CD4-positive, alpha-beta T cell treated with Interferon alpha-2 for 1 hour (primary cell): ENCODE results near the gene TDRD10.
"Not testable (repeated sequence)": the region's sequence is repeated elsewhere in the genome, so short reads cannot be mapped to it uniquely, and the experiment has no call there.

Source experiments
- DNase-seq, 2 donors: peaks; one replicate each; pipeline ENCODE4 v3.0.0-alpha.2; 2020 to 2022

Gene TDRD10

GRCh38 chr1:154519591-154519991, 17.6 kb downstream of the TDRD10 start:
- no peak for DNase-seq

- no peak for DNase-seq
Observed at GRCh38 chr1:154520333-154520732, 18.3 kb downstream of the TDRD10 start.

DNA sequence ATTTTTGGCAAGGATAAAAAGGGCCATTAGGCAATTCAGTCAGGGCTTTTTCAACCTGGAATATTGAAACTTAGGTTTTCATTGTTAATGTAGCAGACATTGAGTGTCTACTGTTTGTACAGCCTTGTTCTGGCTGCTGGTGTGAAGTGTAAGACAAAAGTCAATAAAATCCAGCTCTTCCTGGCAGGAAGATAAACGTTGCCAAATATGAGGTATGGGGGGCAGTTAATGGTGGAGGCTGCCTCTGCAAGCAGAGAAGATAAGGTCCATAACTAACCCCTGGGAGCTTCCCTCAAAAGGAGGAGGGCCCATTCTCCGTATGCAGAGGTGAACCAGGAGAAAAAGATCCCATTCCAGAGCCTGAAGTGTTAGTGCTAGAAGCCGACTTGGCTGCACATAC, 19.7 kb downstream of the TDRD10 start:
- no peak for DNase-seq

DNA sequence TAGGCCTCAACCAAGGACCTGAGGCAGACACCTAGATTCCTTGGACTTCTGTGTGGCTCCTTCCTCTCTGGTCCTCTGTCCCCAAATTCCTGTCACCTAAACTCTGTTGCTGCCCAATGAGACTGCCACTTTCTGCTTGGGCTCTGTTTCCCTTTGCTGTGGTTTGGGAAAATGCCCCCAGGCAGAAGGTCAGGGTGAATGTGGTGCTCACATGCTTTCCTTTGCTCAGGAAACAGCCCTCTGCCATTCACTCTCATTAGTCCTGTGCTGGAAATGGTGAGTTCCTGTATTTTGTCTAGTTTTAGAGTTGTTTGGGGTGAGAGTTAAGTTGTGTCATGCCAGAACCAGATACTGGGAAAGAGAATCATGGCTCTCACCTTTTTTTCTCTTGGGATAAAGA, 22.9 kb downstream of the TDRD10 start:
- DNase-seq, result no peak

DNA sequence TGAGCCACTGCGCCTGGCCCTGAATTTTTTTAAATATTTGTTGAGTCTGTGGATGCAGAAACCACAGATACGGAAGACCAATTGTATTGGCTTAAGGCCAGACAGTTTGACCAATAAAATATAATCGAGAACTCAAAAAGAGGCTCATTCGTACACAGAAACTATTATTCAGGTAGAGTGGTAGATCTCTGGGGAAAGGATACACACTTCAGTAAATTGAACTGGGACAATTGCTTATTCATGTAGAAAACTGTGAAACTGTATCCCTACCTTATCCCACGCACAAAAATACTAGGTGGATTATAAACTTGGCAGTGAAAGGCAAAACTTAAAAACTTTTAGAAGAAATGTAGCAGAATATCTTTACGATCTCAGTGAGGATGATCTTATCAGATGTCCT, 25.2 kb downstream of the TDRD10 start:
- no peak for DNase-seq

DNA sequence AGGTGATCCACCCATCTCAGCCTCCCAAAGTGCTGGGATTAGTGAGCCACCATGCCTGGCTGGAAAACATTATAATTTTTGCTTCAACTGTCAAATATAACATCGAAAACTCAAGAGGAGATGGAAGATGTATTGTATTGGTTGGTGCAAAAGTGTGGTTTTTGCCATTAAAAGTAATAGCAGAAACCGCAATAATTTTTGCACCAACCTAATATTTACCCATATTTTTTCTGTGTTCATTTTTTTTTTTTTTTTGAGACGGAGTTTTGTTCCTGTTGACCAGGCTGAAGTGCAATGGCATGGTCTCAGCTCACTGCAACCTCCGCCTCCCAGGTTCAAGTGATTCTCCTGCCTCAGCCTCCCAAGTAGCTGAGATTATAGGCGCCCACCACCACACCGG, 27.3 kb downstream of the TDRD10 start:
- DNase-seq, result no peak

DNA sequence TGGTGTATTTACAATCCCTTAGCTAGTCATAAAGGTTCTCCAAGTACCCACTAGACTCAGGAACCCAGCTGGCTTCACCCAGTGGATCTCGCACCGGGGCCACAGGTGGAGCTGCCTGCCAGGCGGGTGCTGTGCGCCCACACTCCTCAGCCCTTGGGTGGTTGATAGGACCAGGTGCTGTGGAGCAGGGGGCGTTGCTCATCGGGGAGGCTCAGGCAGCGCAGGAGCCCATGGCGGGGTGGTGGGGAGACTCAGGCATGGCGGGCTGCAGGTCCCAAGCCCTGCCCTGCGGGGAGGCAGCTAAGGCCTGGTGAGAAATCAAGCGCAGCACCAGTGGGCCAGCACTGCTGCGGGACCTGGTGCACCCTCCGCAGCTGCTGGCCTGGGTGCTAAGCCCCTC, 29.9 kb downstream of the TDRD10 start:
- not testable (repeated sequence) for DNase-seq

- DNase-seq, result peak in 1 of 2 donors; percentile 14
Observed at GRCh38 chr1:154533952-154534844, 32.2 kb downstream of the TDRD10 start.

DNA sequence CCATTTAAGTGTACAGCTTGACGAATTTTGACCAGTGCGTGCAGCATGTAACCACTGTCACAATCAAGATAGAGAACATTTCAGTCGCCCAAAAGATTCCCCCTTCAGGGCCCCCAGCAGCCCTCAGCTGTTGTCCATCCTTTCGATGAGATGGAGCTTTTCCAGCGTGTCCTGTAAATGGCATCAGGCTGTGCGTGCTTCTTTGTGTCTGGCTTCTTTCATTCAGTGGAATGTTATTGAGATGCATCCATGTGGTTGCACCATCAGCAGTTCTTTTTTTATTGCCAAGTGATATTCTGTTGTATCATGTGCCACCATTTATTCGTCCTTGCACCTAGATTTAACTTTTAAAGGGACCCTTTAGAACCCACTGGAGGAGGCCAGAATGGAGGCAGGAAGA, 34.6 kb downstream of the TDRD10 start:
- DNase-seq, result no peak

- no peak for DNase-seq
Observed at GRCh38 chr1:154539486-154540483, 37.8 kb downstream of the TDRD10 start.

- no peak for DNase-seq
Observed at GRCh38 chr1:154541231-154541630, 39.2 kb downstream of the TDRD10 start.

GRCh38 chr1:154546264-154547063, 44.4 kb downstream of the TDRD10 start:
- peak; percentile 50 to 63 for DNase-seq

DNA sequence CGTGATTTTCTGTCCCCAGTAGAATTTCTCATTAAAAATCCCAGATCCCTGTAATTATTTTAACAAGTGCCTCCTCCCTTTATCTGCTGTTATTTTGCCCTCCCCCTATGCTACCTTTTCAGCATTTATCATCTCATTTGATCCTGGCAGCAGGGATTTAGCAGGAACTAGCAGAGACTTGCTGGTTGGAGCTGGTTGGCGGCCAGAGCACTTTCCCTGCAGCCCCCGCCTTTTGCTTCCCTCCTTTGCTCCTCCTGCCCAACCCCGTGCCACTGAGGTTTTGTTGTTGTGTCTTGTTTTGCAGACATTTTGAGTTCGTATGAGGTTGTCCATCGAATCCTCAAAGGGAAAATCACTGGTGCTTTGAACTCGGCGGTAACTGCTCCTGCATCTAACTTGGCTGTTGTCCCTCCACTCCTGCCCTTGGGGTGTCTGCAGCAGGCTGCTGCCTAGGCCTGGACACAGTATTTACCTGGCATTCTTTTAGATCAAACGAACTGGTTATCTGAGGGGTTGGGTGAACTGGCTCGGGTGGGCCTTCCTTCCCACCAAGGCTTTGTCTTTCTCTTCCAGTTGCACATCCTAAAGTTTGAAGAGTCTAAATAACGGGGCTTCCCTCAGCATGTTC, 45.2 kb downstream of the TDRD10 start:
- no peak for DNase-seq

GRCh38 chr1:154548028-154548427, 46.0 kb downstream of the TDRD10 start:
- no peak for DNase-seq

DNA sequence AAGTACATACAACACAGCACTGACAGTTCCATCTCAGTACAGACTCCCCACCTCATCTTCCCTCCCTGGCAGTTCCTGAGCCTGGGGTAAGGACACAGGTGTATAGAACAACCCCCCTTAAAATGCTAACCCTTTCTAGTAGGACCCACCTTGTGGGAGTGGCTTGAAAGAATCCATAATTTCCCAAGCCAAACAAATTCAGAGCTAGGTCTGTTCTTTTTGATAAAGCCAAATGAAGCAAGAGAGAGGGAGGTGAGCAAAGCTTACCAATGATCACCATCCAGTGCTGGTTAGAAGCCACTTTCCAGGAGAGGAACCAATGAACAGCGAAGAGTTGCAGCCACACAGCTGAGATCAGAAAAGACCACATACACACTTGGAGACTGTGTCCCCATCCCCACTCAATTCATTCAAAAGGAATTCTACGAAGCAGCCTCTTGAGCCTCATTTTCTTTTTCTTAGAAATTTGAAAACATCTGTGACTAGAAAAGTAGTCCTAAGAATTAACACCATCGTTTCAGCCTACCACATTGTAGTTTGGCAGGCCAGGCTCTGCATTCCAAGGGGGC, 47.3 kb downstream of the TDRD10 start:
- no peak for DNase-seq

- no peak for DNase-seq
Observed at GRCh38 chr1:154550070-154550469, 48.1 kb downstream of the TDRD10 start.

DNA sequence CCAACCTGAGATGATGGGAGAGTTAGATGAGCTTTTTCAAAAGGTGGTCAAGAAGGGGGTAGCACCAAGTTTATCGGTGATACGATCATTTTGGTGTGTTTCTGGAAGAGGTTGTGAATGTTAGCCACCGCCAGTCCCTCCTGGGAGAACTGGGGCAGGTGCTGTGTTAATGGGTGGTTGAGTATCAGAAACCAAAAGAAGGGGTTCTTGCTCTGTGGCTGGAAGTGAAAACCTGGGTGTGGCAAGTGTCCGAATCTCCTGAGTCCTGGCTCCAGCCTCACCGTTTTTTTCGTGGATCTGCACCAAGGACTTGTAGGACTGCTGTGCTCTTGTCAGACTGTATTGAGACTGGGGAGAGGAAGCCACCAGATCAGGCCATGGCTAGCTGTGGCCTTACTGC, 48.6 kb downstream of the TDRD10 start:
- no peak for DNase-seq

DNA sequence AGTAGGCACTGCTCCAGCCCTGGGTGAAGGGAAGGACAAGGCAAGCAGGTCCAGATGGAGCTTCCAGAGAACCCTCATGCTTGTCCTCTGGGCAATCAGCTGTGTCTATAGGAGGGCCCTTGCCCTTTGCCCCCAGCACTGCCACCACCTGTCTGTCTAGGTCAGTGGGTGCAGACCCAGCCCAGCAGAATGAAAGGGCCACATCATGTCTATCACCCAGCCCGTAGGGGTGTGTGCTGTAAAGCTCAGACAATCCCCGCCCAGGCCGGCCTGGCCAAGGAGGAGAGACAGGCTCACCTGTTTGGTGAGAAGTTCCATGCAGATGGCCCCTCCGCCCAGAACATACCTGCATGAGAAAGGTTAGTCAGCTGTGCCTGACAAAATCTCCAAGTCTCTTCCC, 49.5 kb downstream of the TDRD10 start:
- DNase-seq, result no peak

DNA sequence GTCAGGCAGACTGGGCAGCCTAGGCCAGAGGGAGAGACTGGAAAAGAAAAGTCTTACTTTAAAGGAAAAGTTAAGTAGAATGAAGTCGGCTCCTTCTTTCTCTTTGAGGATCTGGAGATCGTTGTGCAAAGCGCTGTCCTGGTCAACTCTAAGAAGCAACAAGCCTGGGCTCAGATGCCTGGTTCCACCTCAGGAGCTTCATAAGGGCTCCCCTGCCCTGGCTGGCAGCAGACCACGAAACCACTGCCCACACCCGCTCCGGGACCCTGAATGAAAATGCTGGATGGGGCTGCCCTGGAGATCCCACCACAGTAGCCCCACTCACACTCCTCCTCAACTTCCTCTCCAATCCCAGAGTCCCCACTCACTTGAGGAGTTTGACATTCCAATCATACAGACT, 50.0 kb downstream of the TDRD10 start:
- DNase-seq, result no peak

- no peak for DNase-seq
Observed at GRCh38 chr1:154553056-154554030, 51.3 kb downstream of the TDRD10 start.

GRCh38 chr1:154556422-154556821, 54.4 kb downstream of the TDRD10 start:
- no peak for DNase-seq
